ENCODE measurements around the gene ENO3.
"Not testable (repeated sequence)": the region's sequence is repeated elsewhere in the genome, so short reads cannot be mapped to it uniquely, and the experiment has no call there.

ENO3 gene

DNA sequence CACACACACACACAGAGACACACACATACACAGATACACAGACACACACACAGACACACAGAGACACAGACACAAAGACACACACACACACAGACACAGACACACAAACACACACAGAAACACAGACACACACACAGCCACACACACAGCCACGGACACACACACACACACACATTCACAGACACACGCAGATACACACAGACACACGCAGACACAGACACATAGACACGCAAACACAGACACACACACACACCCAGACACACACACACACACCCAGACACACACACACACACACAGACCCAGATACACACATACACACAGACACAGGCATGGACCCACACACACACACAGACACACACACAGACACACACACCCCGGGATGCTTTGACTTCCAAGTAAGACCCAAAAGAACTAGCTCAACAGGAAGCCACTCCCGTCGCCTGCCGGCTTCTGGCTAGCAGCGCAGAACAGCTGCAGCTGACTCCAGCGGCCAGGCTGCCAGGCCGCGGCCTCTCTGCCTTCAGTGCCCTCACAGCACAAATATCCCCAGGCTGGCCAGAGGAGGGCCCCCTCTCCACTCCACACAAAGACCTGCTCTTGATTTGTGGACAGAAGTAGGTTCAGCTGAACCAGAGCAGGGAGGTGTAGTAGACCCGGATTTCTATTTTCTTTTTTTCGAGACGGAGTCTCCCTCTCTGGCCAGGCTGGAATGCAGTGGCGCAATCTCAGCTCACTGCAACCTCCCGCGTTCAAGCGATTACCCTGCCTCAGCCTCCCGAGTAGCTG lies 42.0 kb upstream of the ENO3 start:
- TF ChIP-seq, protein P1, sequence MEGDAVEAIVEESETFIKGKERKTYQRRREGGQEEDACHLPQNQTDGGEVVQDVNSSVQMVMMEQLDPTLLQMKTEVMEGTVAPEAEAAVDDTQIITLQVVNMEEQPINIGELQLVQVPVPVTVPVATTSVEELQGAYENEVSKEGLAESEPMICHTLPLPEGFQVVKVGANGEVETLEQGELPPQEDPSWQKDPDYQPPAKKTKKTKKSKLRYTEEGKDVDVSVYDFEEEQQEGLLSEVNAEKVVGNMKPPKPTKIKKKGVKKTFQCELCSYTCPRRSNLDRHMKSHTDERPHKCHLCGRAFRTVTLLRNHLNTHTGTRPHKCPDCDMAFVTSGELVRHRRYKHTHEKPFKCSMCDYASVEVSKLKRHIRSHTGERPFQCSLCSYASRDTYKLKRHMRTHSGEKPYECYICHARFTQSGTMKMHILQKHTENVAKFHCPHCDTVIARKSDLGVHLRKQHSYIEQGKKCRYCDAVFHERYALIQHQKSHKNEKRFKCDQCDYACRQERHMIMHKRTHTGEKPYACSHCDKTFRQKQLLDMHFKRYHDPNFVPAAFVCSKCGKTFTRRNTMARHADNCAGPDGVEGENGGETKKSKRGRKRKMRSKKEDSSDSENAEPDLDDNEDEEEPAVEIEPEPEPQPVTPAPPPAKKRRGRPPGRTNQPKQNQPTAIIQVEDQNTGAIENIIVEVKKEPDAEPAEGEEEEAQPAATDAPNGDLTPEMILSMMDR (IDR thresholded peaks at IDR 0.05; ENCODE audit: control insufficient read depth, extremely low read depth, insufficient read depth) = peak; percentile 78
- peak; percentile 74 for DNase-seq (ENCODE audit: low read depth)
- no peak overlapping the region for H3K4me3 ChIP-seq (ENCODE audit: low read depth, low read length)

DNA sequence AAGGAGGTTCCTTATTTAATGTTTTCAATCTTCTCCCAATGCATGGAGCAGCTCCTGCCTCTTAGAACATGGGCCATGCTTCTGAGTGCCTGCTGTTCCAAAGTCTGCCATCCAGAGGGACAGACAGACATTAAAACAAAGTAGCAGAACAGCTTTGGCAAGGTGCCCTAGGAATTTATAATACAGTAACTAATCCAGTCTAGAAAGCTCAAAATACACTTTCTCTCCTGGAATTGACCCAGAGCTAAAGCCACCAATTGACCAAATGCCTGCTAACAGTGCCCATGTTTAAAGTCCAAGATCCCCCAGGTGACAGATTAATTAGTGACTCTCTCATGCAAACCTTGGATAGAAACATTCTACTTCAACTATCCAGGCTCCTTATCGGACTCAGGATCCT lies 36.9 kb upstream of the ENO3 start:
- no peak for DNase-seq (ENCODE audit: low read depth)
- no peak overlapping the region for H3K4me3 ChIP-seq (ENCODE audit: low read depth, low read length)
- TF ChIP-seq, protein P1 (IDR thresholded peaks at IDR 0.05; ENCODE audit: control insufficient read depth, extremely low read depth, insufficient read depth) = no peak

DNA sequence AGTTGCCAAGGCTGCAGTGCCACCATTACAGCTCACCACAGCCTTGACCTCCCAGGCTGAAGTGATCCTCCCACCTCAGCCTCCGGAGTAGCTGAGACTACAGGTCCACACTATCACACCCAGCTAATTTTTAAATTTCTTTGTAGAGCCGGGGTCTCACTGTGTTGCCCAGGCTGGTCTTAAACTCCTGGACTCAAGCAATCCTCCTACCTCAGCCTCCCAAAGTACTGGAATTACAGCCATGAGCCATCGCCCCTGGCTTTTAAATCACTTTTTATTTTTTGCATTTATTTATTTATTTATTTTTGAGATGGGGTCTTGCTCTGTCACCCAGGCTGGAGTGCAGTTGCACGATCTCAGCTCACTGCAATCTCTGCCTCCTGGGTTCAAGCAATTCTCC lies 36.4 kb upstream of the ENO3 start:
- DNase-seq (ENCODE audit: low read depth); H3K4me3 ChIP-seq (ENCODE audit: low read depth, low read length): not testable (repeated sequence)

DNA sequence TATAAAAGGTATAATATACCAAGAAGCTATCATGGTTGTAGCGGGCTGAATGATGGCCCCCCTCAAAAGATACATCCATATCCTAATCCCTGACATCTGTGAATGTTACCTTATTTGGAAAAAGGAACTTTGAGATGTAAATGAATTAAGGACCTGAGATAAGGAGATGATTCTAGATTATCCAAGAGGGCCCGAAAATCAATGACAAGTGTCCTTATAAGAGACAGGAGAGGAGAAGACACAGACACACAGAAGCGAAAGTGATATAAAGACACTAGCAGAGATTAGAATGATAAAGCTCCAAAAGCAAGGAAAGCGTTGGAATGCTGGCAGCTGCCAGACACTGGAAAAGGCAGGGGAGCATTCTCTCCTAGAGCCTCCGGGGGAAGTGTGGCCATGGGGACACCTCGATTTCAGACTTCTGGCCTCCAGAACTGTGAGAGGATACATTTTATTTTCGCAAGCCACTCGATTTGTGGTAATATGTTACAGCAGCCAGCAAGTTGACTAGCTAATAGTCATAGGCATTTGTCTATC lies 31.3 kb upstream of the ENO3 start:
- no peak overlapping the region for H3K4me3 ChIP-seq (ENCODE audit: low read depth, low read length)
- DNase-seq (ENCODE audit: low read depth) = no peak
- TF ChIP-seq, protein P1 (IDR thresholded peaks at IDR 0.05; ENCODE audit: control insufficient read depth, extremely low read depth, insufficient read depth) = no peak

DNA sequence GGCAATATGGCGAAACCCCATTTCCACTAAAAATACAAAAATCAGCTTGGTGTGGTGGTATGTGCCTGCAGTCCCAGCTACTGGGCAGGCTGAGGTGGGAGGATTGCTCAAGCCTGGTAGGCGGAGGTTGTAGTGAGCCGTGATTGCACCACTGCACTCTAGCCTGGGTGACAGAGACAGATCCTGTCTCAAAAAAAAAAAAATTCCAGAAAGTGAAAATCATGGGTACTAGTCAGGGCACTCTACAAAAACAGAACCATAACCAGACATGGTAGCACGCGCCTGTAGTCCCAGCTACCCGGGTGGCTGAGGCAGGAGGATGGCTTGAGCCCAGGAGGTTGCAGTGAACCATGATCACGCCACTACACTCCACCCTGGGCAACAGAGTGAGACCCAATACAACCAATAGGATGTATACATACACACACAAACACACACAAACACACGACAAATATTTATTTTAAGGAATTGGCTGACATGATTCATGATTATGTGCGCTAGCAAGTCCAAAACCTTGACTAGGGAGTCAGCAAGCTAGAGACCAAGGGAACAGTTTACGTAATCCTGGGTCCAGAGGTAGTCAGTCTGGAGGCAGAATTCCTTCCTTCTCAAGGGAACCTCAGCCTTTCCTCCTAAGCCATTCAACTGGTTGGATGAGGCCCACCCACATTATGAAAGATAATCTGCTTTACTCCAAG lies 30.4 kb upstream of the ENO3 start:
- TF ChIP-seq, protein P1 (IDR thresholded peaks at IDR 0.05; ENCODE audit: control insufficient read depth, extremely low read depth, insufficient read depth) = no peak
- no peak overlapping the region for H3K4me3 ChIP-seq (ENCODE audit: low read depth, low read length)
- no peak for DNase-seq (ENCODE audit: low read depth)

DNA sequence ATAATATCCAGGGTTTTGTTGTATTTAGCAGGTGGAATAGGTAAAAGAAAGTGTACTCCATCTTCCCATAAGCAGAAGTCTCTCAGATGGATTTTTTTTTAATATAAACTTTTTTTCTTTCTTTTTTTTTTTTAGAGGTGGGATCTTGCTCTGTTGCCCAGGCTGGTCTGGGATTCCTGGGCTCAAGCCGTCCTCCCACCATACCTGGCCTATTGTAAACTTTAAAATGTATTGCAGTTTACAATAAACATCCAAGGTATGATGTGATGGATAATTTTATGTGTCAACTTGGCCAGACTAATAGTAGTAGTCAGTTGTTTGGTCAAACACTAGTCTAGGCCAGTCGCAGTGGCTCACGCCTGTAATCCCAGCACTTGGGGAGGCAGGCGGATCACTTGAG lies 29.6 kb upstream of the ENO3 start:
- TF ChIP-seq, protein P1 (IDR thresholded peaks at IDR 0.05; ENCODE audit: control insufficient read depth, extremely low read depth, insufficient read depth) = no peak
- H3K4me3 ChIP-seq (ENCODE audit: low read depth, low read length) = no peak overlapping the region
- DNase-seq (ENCODE audit: low read depth) = no peak

DNA sequence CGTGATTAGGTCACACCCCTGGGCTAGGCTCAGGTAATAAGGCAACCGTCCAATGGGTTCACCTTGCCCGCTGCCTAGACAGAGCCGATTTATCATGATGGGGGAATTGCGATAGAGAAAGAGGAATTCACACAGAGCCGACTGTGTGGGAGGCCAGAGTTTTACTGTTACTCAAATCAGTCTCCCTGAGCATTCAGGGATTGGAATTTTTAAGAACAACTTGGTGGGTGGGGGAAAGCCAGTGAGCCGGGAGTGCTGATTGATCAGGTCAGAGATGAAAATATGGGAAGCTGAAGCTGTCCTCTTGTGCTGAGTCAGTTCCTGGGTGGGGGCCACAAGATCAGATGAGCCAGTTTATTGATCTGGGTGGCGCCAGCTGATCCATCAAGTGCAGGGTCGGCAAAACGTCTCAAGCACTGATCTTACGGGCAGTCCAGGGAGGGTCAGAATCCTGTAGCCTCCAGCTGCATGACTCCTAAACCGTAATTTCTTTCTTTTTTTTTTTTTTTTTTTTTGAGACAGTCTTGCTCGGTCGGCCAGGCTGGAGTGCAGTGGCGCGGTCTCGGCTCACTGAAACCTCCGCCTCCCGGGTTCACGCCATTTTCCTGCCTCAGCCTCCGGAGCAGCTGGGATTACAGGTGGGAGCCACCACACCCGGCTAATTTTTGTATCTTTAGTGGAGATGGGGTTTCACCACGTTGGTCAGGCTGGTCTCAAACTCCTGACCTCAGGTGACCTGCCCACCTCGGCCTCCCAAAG lies 24.2 kb upstream of the ENO3 start:
- H3K4me3 ChIP-seq (ENCODE audit: low read depth, low read length); DNase-seq (ENCODE audit: low read depth): not testable (repeated sequence)

All from LNCaP clone FGC (cell line).